Vagina (tissue), 2 donors: ENCODE data around the gene PTPRCAP.
"Not testable (repeated sequence)": the region's sequence is repeated elsewhere in the genome, so short reads cannot be mapped to it uniquely, and the experiment has no call there.

ENCODE experiments used
- POLR2A ChIP-seq, 2 donors: fragments of 450-650 bp; IDR thresholded peaks; one replicate each; pipeline ENCODE4 v1.6.1; 2017; ENCODE audit warnings: antibody characterized with exemption in 2 of 2, mild to moderate bottlenecking in 2 of 2, moderate library complexity in 2 of 2
- TF ChIP-seq, protein P1 (sequence below), 3 experiments: fragments of 450-650 bp in 2 of 3; fragments of 200-600 bp in 1 of 3; sonication (generic) in 1 of 3; IDR thresholded peaks; one replicate each; pipeline ENCODE4 v1.5.1; 2017 to 2019; ENCODE audit warnings: antibody characterized with exemption in 3 of 3, mild to moderate bottlenecking in 2 of 3, moderate library complexity in 2 of 3

- TF ChIP-seq, protein P1, sequence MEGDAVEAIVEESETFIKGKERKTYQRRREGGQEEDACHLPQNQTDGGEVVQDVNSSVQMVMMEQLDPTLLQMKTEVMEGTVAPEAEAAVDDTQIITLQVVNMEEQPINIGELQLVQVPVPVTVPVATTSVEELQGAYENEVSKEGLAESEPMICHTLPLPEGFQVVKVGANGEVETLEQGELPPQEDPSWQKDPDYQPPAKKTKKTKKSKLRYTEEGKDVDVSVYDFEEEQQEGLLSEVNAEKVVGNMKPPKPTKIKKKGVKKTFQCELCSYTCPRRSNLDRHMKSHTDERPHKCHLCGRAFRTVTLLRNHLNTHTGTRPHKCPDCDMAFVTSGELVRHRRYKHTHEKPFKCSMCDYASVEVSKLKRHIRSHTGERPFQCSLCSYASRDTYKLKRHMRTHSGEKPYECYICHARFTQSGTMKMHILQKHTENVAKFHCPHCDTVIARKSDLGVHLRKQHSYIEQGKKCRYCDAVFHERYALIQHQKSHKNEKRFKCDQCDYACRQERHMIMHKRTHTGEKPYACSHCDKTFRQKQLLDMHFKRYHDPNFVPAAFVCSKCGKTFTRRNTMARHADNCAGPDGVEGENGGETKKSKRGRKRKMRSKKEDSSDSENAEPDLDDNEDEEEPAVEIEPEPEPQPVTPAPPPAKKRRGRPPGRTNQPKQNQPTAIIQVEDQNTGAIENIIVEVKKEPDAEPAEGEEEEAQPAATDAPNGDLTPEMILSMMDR (IDR thresholded peaks at IDR 0.05), result not testable (repeated sequence)
- not testable (repeated sequence) for TF ChIP-seq POLR2A (IDR thresholded peaks at IDR 0.05)
These were observed 39.2 kb upstream of the PTPRCAP start for GRCh38 chr11:67476692-67477091.
